ENCODE measurements around the gene VAPB.

DNA sequence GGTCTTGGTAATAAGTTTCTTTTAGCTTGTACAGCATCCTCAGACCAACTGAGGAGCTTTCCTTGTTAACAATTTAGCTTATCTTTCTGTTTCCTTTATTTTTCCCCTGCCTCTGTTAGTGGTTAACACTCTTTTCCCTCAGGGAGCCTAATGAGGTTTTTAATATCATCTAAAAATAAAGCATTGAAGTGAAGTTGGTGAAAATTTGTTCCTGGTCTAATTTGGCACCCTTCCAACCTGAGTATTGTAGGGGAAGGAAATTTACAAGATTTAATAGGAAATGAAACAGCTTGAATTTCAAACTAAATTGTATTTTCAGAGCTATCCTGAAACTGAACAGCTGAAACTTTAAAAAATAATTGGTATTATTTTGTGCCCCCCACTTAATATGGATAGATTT, 28.1 kb upstream of the VAPB start:
- TF ChIP-seq, protein P1, sequence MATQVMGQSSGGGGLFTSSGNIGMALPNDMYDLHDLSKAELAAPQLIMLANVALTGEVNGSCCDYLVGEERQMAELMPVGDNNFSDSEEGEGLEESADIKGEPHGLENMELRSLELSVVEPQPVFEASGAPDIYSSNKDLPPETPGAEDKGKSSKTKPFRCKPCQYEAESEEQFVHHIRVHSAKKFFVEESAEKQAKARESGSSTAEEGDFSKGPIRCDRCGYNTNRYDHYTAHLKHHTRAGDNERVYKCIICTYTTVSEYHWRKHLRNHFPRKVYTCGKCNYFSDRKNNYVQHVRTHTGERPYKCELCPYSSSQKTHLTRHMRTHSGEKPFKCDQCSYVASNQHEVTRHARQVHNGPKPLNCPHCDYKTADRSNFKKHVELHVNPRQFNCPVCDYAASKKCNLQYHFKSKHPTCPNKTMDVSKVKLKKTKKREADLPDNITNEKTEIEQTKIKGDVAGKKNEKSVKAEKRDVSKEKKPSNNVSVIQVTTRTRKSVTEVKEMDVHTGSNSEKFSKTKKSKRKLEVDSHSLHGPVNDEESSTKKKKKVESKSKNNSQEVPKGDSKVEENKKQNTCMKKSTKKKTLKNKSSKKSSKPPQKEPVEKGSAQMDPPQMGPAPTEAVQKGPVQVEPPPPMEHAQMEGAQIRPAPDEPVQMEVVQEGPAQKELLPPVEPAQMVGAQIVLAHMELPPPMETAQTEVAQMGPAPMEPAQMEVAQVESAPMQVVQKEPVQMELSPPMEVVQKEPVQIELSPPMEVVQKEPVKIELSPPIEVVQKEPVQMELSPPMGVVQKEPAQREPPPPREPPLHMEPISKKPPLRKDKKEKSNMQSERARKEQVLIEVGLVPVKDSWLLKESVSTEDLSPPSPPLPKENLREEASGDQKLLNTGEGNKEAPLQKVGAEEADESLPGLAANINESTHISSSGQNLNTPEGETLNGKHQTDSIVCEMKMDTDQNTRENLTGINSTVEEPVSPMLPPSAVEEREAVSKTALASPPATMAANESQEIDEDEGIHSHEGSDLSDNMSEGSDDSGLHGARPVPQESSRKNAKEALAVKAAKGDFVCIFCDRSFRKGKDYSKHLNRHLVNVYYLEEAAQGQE (IDR thresholded peaks at IDR 0.05; ENCODE audit: insufficient replicate concordance, low read depth): no peak
- no peak for TF ChIP-seq POLR2AphosphoS5 (IDR thresholded peaks at IDR 0.05; ENCODE audit: low read depth)
- TF ChIP-seq, protein P2, sequence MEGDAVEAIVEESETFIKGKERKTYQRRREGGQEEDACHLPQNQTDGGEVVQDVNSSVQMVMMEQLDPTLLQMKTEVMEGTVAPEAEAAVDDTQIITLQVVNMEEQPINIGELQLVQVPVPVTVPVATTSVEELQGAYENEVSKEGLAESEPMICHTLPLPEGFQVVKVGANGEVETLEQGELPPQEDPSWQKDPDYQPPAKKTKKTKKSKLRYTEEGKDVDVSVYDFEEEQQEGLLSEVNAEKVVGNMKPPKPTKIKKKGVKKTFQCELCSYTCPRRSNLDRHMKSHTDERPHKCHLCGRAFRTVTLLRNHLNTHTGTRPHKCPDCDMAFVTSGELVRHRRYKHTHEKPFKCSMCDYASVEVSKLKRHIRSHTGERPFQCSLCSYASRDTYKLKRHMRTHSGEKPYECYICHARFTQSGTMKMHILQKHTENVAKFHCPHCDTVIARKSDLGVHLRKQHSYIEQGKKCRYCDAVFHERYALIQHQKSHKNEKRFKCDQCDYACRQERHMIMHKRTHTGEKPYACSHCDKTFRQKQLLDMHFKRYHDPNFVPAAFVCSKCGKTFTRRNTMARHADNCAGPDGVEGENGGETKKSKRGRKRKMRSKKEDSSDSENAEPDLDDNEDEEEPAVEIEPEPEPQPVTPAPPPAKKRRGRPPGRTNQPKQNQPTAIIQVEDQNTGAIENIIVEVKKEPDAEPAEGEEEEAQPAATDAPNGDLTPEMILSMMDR (IDR thresholded peaks at IDR 0.05; ENCODE audit: insufficient read depth, low read length): no peak
